Psoas muscle (tissue), 8 donors: Measurements from ENCODE around the gene PLG. TPM values are rescaled to one million over a fixed set of nuclear protein-coding genes. Genes with fewer than 3 reads are reported as not detected.
"Not testable (repeated sequence)": the region's sequence is repeated elsewhere in the genome, so short reads cannot be mapped to it uniquely, and the experiment has no call there.

Source experiments
- ATAC-seq, 4 donors: fragments of 200-7000 bp; cut with Tn5 transposase; one replicate each; pipeline ENCODE4 v1.9.1; 2020; ENCODE audit warnings: moderate library complexity in 3 of 4, mild to moderate bottlenecking in 2 of 4
- DNase-seq, 2 donors: peaks; one replicate each; pipeline ENCODE4 v3.0.0-alpha.2; 2020
- H3K27ac ChIP-seq: fragments of 200-600 bp; one replicate; pipeline ENCODE4 v1.8.0; 2022
- H3K27me3 ChIP-seq, 3 donors: fragments of 200-600 bp in 1 of 3; one replicate each; pipeline versions ENCODE4 v1.6.1 to v1.8.0; 2013 to 2022; ENCODE audit warnings: low read length in 2 of 3, mild to moderate bottlenecking in 2 of 3, moderate library complexity in 1 of 3; ENCODE audit not compliant: insufficient read depth in 3 of 3
- H3K36me3 ChIP-seq, 2 donors: fragments of 200-600 bp in 1 of 2; one replicate each; pipeline versions ENCODE4 v1.6.1 to v1.8.0; 2013 to 2022; ENCODE audit warnings: low read depth in 1 of 2, mild to moderate bottlenecking in 1 of 2, moderate library complexity in 1 of 2; ENCODE audit not compliant: insufficient read depth in 1 of 2
- H3K4me1 ChIP-seq: fragments of 200-600 bp; one replicate; pipeline ENCODE4 v1.8.0; 2022
- H3K4me3 ChIP-seq: fragments of 200-600 bp; one replicate; pipeline ENCODE4 v1.8.0; 2022; ENCODE audit warnings: mild to moderate bottlenecking
- H3K9me3 ChIP-seq: fragments of 200-600 bp; one replicate; pipeline ENCODE4 v1.8.0; 2022
- WGBS, 3 donors: extraction: QIAGEN DNeasy Blood & Tissue Kit; methylation state at CpG; one replicate each; pipeline versions ENCODE4 v1.1.6 to v1.1.7; 2013; 5-methylcytosine and 5-hydroxymethylcytosine counted together
- intact Hi-C, 2 donors: fragments of 100-400 bp; cut with DNase I; formaldehyde crosslinking; loops; one replicate each; pipeline versions ENCODE4 v1.11.0 to v1.14.2; 2022
- polyA plus RNA-seq, 3 donors: library from polyadenylated mRNA; stranded (reverse); fragments of 200-250 nt; gene quantifications; one replicate each; pipeline ENCODE4 v1.2.3, GENCODE V29; 2013
- total RNA-seq, 4 donors: library from RNA; stranded (reverse); fragmentation: NEBNext Ultra II Directional in 2 of 4; extraction: Animal tissue kit (Norgen Biotek cat#: 25700) in 2 of 4; gene quantifications; one replicate each; pipeline versions ENCODE4 v1.2.1 to v1.2.4, GENCODE V29; 2021 to 2023
- TF ChIP-seq, protein P1 (sequence below): fragments of 200-600 bp; IDR thresholded peaks from one replicate; pipeline ENCODE4 v1.8.0; 2022; ENCODE audit warnings: antibody characterized with exemption
- donor health status: healthy with polysubstance abuse.
- donor health status: DM: no; HTN: no; CAD: no; lungs with moderate emphysema.
- donor health status: Bipolar disorder and iron deficiency.
- donor health status: healthy.
- donor health status: DM: yes; HTN: yes; CAD: no.
- donor health status: DM: no; HTN: no; CAD: no.
- donor health status: DM: no; HTN: no; CAD: no.
- donor health status: DM: yes; HTN: yes; CAD: no.

PLG gene
- total and polyA plus RNA-seq, 7 donors, result 0.20 to 0.64 TPM; not detected in 5

DNA sequence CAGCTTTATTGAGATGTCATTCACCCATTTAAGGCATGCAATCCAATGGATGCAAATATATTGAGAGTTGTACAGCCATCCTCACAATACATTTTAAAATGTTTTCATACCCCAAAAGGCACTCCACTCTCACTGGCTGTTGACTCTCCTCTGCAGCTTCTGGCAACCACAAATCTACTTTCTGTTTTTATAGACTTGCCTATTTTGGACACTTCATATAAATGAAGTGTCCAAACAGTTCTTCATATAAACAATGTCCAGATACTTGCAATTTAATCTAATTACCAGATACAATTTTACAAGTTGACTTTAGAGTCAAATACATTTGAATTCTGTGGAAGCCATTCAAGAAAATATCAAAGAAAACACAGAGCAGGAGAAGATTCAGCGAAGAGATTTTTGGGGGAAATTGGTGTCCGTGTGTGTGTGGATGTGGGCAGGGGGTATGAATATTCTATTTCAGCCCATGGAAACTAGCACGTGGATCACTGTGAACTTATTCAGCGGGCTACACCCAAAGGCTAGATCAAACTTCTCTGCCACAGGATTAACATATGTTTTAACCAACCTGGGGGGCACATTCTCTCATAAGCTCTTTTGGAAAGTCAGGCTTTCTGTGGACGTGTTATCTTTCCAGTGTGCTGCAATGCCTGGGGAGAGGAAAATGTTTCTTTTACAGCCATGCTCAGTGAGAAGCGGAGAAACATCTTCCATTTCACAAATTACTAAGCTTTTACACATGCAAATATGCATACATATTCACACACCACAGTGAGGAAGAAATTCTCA, 73.9 kb downstream of the PLG start:
- TF ChIP-seq, protein P1, sequence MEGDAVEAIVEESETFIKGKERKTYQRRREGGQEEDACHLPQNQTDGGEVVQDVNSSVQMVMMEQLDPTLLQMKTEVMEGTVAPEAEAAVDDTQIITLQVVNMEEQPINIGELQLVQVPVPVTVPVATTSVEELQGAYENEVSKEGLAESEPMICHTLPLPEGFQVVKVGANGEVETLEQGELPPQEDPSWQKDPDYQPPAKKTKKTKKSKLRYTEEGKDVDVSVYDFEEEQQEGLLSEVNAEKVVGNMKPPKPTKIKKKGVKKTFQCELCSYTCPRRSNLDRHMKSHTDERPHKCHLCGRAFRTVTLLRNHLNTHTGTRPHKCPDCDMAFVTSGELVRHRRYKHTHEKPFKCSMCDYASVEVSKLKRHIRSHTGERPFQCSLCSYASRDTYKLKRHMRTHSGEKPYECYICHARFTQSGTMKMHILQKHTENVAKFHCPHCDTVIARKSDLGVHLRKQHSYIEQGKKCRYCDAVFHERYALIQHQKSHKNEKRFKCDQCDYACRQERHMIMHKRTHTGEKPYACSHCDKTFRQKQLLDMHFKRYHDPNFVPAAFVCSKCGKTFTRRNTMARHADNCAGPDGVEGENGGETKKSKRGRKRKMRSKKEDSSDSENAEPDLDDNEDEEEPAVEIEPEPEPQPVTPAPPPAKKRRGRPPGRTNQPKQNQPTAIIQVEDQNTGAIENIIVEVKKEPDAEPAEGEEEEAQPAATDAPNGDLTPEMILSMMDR, result no peak
- Histone ChIP-seq H3K36me3 (no peaks in the 10 kb centered on the region), H3K4me1 (no peaks in the 10 kb centered on the region), H3K4me3 (no peak overlapping the region), H3K27me3 (no peaks in the 10 kb centered on the region), H3K9me3 (no peaks in the 10 kb centered on the region), H3K27ac (no peak overlapping the region)
- 54 to 70% (median 59%) methylated on average over 6 of the region's 6 CpGs for WGBS, 3 donors
- no peak for ATAC-seq
- intact Hi-C loops, result no loop called here
- DNase-seq, result no peak

DNA sequence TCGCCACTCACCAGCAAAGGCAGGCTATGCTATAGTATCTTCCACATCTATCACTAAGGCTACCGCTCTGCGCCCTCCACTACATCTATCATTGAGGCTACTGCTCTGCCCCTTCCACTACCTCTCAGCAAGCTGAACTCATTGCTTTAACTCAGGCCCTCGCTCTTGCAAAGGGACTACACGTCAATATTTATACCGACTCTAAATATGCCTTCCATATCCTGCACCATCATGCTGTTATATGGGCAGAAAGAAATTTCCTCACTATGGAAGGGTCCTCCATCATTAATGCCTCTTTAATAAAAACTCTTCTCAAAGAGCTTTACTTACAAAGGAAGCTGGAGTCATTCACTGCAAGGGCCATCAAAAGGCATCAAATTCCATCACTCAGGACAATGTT, 77.1 kb downstream of the PLG start:
- WGBS, 3 donors, result 77 to 97% (median 94%) methylated on average over 6 of the region's 6 CpGs
- H3K27ac ChIP-seq, H3K27me3 ChIP-seq, ATAC-seq, intact Hi-C loops, H3K9me3 ChIP-seq, H3K36me3 ChIP-seq, H3K4me1 ChIP-seq, H3K4me3 ChIP-seq, DNase-seq: not testable (repeated sequence)

DNA sequence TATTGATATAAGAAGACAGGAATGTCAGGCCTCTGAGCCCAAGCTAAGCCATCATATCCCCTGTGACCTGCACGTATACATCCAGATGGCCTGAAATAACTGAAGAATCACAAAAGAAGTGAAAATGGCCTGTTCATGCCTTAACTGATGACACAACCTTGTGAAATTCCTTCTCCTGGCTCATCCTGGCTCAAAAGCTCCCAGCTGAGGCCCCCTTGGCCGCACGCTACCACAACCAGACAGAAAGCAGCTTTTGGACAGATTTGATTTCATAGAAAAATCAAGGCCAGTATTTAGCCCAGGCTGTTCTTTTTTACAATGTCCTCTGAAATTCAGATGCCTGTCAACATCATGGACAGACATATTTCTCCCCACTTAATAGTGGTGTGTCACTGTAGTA, 78.6 kb downstream of the PLG start:
- H3K27ac ChIP-seq, H3K4me1 ChIP-seq, ATAC-seq, H3K9me3 ChIP-seq, intact Hi-C loops, H3K4me3 ChIP-seq, H3K27me3 ChIP-seq, DNase-seq, H3K36me3 ChIP-seq: not testable (repeated sequence)
- WGBS, 3 donors, result 72 to 86% (median 76%) methylated on average over 3 of the region's 3 CpGs

DNA sequence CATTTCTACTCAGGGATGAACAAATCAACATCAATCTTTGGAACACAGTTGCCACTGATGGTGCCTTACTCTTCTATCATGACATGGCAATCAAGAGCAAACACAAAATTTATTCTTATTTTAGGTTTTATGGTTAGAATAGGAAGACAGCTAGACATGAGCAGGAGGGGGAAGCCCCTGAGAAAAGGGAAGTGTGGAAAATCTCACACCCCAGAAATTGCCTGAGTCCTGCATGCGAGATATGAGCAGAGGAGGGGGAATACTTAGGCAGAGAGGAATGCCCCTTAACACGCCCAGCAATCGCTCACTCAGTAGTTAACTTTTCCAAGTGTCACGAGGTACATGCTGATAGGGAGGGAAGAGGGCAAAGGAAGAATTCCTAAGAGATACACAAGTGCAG, 79.3 kb downstream of the PLG start:
- intact Hi-C loops, result no loop called here
- no peaks in the 10 kb centered on the region for H3K36me3 ChIP-seq
- H3K27ac ChIP-seq, result no peak overlapping the region
- no peaks in the 10 kb centered on the region for H3K4me1 ChIP-seq
- DNase-seq (no peak), ATAC-seq (no peak)
- WGBS, 3 donors, result 78 to 83% (median 80%) methylated on average over 4 of the region's 4 CpGs
- no peaks in the 10 kb centered on the region for H3K27me3 ChIP-seq
- no peak overlapping the region for H3K4me3 ChIP-seq
- no peaks in the 10 kb centered on the region for H3K9me3 ChIP-seq
- TF ChIP-seq, protein P1, result no peak

DNA sequence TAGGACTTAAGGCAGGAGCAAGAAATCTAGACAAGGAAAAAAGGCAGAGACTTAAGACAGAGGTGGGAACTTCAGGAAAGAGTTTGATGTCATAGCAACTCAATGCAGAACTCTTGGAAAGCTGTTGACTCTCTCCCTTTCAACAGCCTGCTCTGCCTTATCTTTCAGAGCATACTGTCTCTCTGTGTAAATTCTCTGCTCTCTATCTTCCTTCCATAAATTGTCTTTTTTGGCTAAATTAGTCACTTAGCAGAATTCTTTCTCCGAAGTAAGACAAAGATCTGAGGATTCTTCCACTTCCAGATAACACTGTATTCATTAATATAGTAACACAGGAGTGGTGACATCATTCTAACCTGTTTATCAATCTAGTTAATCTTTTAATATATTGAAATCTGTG, 80.2 kb downstream of the PLG start:
- no peak for ATAC-seq
- DNase-seq, result no peak
- Histone ChIP-seq H3K36me3 (no peaks in the 10 kb centered on the region), H3K4me1 (no peaks in the 10 kb centered on the region), H3K27me3 (no peaks in the 10 kb centered on the region), H3K27ac (no peak overlapping the region), H3K4me3 (no peak overlapping the region), H3K9me3 (no peaks in the 10 kb centered on the region)
- TF ChIP-seq, protein P1, result no peak
- intact Hi-C loops, result no loop called here
- 82 to 89% (median 89%) methylated on average over 1 of the region's 1 CpG for WGBS, 3 donors

DNA sequence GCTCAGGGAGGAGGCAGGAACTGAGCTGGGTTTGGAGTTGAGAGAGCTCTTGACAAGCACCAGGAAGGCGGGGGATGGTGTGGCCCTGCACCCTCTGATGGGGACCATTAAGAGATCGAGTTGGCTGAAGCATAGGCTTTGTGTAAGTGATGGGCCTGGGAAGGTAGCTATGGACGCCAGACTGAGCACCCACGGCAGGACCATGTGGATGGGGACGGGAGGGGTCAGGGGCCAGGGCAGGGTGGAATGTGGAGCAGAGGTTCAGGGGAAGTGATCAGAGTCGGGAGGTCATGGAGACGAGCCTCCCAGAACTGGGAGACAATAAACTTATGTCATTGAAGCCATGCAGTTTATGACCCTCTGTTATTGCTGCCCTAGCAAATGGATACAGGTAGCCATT, 81.7 kb downstream of the PLG start:
- Histone ChIP-seq H3K27ac (no peak overlapping the region), H3K36me3 (no peaks in the 10 kb centered on the region)
- WGBS, 3 donors, result 57 to 63% (median 59%) methylated on average over 7 of the region's 7 CpGs

DNA sequence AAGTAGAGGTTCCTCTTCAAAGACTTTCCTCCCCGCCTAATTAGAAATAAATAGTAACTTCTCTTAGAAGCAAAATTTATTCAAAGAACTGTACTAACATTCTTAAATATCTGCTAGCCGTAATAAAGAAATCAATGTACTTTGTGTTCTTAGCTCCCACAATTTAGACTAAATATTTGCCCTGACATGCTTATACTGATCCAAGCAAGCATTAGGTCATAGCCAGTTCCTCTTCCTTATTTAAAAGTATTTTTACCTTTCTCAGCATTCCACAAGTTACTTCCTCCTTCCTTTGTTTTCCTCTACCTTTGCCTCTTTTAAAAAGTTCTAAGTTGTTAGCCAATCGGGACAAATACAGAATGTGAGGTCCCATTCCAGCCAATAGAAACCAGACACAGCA, 86.1 kb downstream of the PLG start:
- H3K4me1 ChIP-seq, H3K4me3 ChIP-seq, H3K27me3 ChIP-seq, H3K36me3 ChIP-seq, H3K9me3 ChIP-seq, intact Hi-C loops, DNase-seq, H3K27ac ChIP-seq, ATAC-seq: not testable (repeated sequence)
- 88 to 94% (median 94%) methylated on average over 3 of the region's 3 CpGs for WGBS, 3 donors

More for the DNA sequence above, 81.7 kb downstream of the PLG start:
- no peaks in the 10 kb centered on the region for H3K4me1 ChIP-seq
- no peak for DNase-seq
- H3K27me3 ChIP-seq, result no peaks in the 10 kb centered on the region
- no peak overlapping the region for H3K4me3 ChIP-seq
- ATAC-seq, result no peak
- TF ChIP-seq, protein P1, result no peak
- intact Hi-C loops, result no loop called here
- no peaks in the 10 kb centered on the region for H3K9me3 ChIP-seq
